PC-3 (cell line): ENCODE results near the gene FFAR4. TPM values are rescaled to one million over a fixed set of nuclear protein-coding genes. Genes with fewer than 3 reads are reported as not detected.

Experiments
- ATAC-seq: fragments of 200-7000 bp; cut with Tn5 transposase; 2 replicates; pipeline ENCODE4 v1.9.1; 2020; ENCODE audit warnings: mild to moderate bottlenecking, moderate library complexity
- BruUV-seq: library from RNA; stranded (reverse); fragments of 400-500 nt; replicated peaks from 2 replicates; lab custom pipeline; 2021; lab: Mats Ljungman, UMichigan
- CTCF ChIA-PET: fragments of 300-600 bp; sonication (Branson Sonifier 250); formaldehyde crosslinking; loops from one replicate; lab custom pipeline; 2022; ENCODE audit warnings: antibody characterized with exemption; lab: Charles Lee
- POLR2A ChIA-PET: fragments of 300-600 bp; sonication (Branson Sonifier 250); formaldehyde crosslinking; loops from one replicate; lab custom pipeline; 2022; ENCODE audit warnings: antibody characterized with exemption; ENCODE audit not compliant: unreplicated experiment; lab: Charles Lee
- DNase-seq: peaks from one replicate; pipeline ENCODE4 v3.0.0-alpha.2; 2015
- H2AFZ ChIP-seq: fragments of 300-600 bp; sonication (generic); 2 replicates; pipeline ENCODE4 v1.6.0; 2016; ENCODE audit warnings: antibody characterized with exemption, low read length
- H3F3A ChIP-seq: fragments of 300-600 bp; sonication (generic); one replicate; pipeline ENCODE4 v1.6.0; 2017; ENCODE audit warnings: antibody characterized with exemption, low read length, control low read depth, mild to moderate bottlenecking; ENCODE audit not compliant: unreplicated experiment
- H3K27ac ChIP-seq: fragments of 300-600 bp; sonication (generic); 2 replicates; pipeline ENCODE4 v1.5.1; 2016; ENCODE audit warnings: mild to moderate bottlenecking, low read length
- H3K27me3 ChIP-seq: fragments of 300-600 bp; sonication (generic); 2 replicates; pipeline ENCODE4 v1.6.1; 2016; ENCODE audit warnings: low read length, mixed read lengths
- H3K36me3 ChIP-seq: fragments of 300-600 bp; sonication (generic); 2 replicates; pipeline ENCODE4 v1.6.1; 2016; ENCODE audit warnings: low read depth, mixed run types, low read length, mixed read lengths
- H3K4me1 ChIP-seq: fragments of 300-600 bp; sonication (generic); 2 replicates; pipeline ENCODE4 v1.5.1; 2016; ENCODE audit warnings: low read length; ENCODE audit not compliant: insufficient read depth
- H3K4me2 ChIP-seq: fragments of 300-600 bp; sonication (generic); 2 replicates; pipeline ENCODE4 v1.6.0; 2016; ENCODE audit warnings: low read length
- H3K4me3 ChIP-seq: fragments of 300-600 bp; sonication (generic); 2 replicates; pipeline ENCODE4 v1.5.1; 2016; ENCODE audit warnings: mild to moderate bottlenecking, low read length, mixed read lengths
- H3K79me2 ChIP-seq: fragments of 300-600 bp; sonication (generic); 2 replicates; pipeline ENCODE4 v1.6.1; 2017; ENCODE audit warnings: low read length, mixed read lengths
- H3K9ac ChIP-seq: fragments of 300-600 bp; sonication (generic); 2 replicates; pipeline ENCODE4 v1.6.0; 2016; ENCODE audit warnings: mild to moderate bottlenecking, low read length
- H3K9me2 ChIP-seq: fragments of 300-600 bp; sonication (generic); replicated peaks from 2 replicates; pipeline ENCODE4 v1.6.1; 2016; ENCODE audit warnings: mixed run types, low read length, mixed read lengths
- H3K9me3 ChIP-seq: fragments of 300-600 bp; sonication (generic); 2 replicates; pipeline ENCODE4 v1.6.1; 2016; ENCODE audit warnings: low read length, mixed read lengths
- H4K20me1 ChIP-seq: fragments of 300-600 bp; sonication (generic); 2 replicates; pipeline ENCODE4 v1.6.1; 2016; ENCODE audit warnings: low read length, mixed read lengths
- CTCF ChIP-seq: fragments of 300-600 bp; sonication (generic); conservative IDR thresholded peaks from 2 replicates; pipeline ENCODE4 v1.5.1; 2017; ENCODE audit warnings: antibody characterized with exemption, low read depth, mild to moderate bottlenecking, low read length
- EZH2 ChIP-seq: fragments of 300-600 bp; sonication (generic); IDR thresholded peaks from one replicate; pipeline ENCODE4 v1.6.1; 2017; ENCODE audit warnings: antibody characterized with exemption, mild to moderate bottlenecking, low read length; ENCODE audit not compliant: unreplicated experiment
- EZH2phosphoT487 ChIP-seq: fragments of 300-600 bp; sonication (generic); IDR thresholded peaks from 2 replicates; pipeline ENCODE4 v1.6.1; 2018; ENCODE audit warnings: mild to moderate bottlenecking, antibody characterized with exemption, low read length, borderline replicate concordance
- intact Hi-C: fragments of 100-400 bp; cut with micrococcal nuclease; formaldehyde crosslinking; loops from 2 replicates; pipeline ENCODE4 v1.9.0; 2023
- total RNA-seq: library from RNA; depleted of rRNA; stranded (reverse); fragments of >200 nt; gene quantifications from 2 replicates; pipeline ENCODE4 v1.2.3, GENCODE V29; 2014

The FFAR4 gene
- total RNA-seq, 1 experiment from 2014 or later = 1.5 TPM

GRCh38 chr10:93548376-93549071, 17.9 kb upstream of the FFAR4 start:
- Histone ChIP-seq H3K27ac (peak overlapping the region; percentile 96), H2AFZ (peak overlapping the region; percentile 46; the same call in 1 of the 2 replicates), H3K4me2 (peak overlapping the region; percentile 74), H3K79me2 (no peaks in the 10 kb centered on the region), H3K36me3 (no peaks in the 10 kb centered on the region), H3K9me3 (no peaks in the 10 kb centered on the region), H3K9ac (peak overlapping the region; percentile 37; the same call in 1 of the 2 replicates), H3K4me1 (peaks cover 13% of the 10 kb centered on the region), H4K20me1 (no peaks in the 10 kb centered on the region), H3K27me3 (no peaks in the 10 kb centered on the region), H3K9me2 (no peaks in the 10 kb centered on the region), H3F3A (peaks cover 7% of the 10 kb centered on the region), H3K4me3 (no peak overlapping the region)
- DNase-seq (peak; percentile 91), ATAC-seq (peak; percentile 84)
- CTCF ChIA-PET = no interaction called here
- TF ChIP-seq CTCF = no peak
- TF ChIP-seq EZH2 = no peak
- TF ChIP-seq EZH2phosphoT487 = no peak
- POLR2A ChIA-PET = no interaction called here
- no TSS peak for BruUV-seq
- intact Hi-C loops = loop anchor here (2.0 to 10.0 kb wide), 3 partner anchors 54 to 266 kb away; no protein-coding TSS in a partner anchor

GRCh38 chr10:93550606-93551005, 15.9 kb upstream of the FFAR4 start:
- Histone ChIP-seq H3K9ac (no peak overlapping the region), H4K20me1 (no peaks in the 10 kb centered on the region), H2AFZ (no peak overlapping the region), H3K27ac (no peak overlapping the region), H3K27me3 (no peaks in the 10 kb centered on the region), H3K9me2 (no peaks in the 10 kb centered on the region), H3K9me3 (no peaks in the 10 kb centered on the region), H3K36me3 (no peaks in the 10 kb centered on the region), H3F3A (peaks cover 7% of the 10 kb centered on the region), H3K79me2 (no peaks in the 10 kb centered on the region), H3K4me3 (no peak overlapping the region), H3K4me2 (no peak overlapping the region), H3K4me1 (peaks cover 18% of the 10 kb centered on the region)
- ChIA-PET CTCF (no interaction called here), POLR2A (no interaction called here)
- no peak for ATAC-seq
- BruUV-seq = no TSS peak
- TF ChIP-seq EZH2phosphoT487 = no peak
- no peak for TF ChIP-seq EZH2
- no peak for TF ChIP-seq CTCF
- intact Hi-C loops = no loop called here
- no peak for DNase-seq

- no TSS peak for BruUV-seq
- DNase-seq = no peak
- no peaks in the 10 kb centered on the region for H3K9me2 ChIP-seq
- H3F3A ChIP-seq = peaks cover 7% of the 10 kb centered on the region
- POLR2A ChIA-PET = no interaction called here
- H3K27me3 ChIP-seq = no peaks in the 10 kb centered on the region
- intact Hi-C loops = no loop called here
- no peak overlapping the region for H2AFZ ChIP-seq
- H3K27ac ChIP-seq = no peak overlapping the region
- TF ChIP-seq EZH2 (no peak), CTCF (no peak), EZH2phosphoT487 (no peak)
- H3K4me3 ChIP-seq = no peak overlapping the region
- no peaks in the 10 kb centered on the region for H4K20me1 ChIP-seq
- H3K36me3 ChIP-seq = no peaks in the 10 kb centered on the region
- H3K9ac ChIP-seq = no peak overlapping the region
- H3K4me1 ChIP-seq = peaks cover 13% of the 10 kb centered on the region
- ATAC-seq = no peak
- CTCF ChIA-PET = no interaction called here
- no peaks in the 10 kb centered on the region for H3K9me3 ChIP-seq
- H3K4me2 ChIP-seq = no peak overlapping the region
- H3K79me2 ChIP-seq = no peaks in the 10 kb centered on the region
Observed at GRCh38 chr10:93552780-93553179, 13.7 kb upstream of the FFAR4 start.
